H1 (cell line): ENCODE data around the gene ABHD16A. TPM values are rescaled to one million over a fixed set of nuclear protein-coding genes. Genes with fewer than 3 reads are reported as not detected.

ENCODE experiments used
- BCL11A ChIP-seq, 2 experiments: IDR thresholded peaks; one replicate each; pipeline ENCODE4 v1.6.1; 2011; ENCODE audit warnings: low read depth in 2 of 2, low read length in 2 of 2, mild to moderate bottlenecking in 2 of 2
- EGR1 ChIP-seq: IDR thresholded peaks from 2 replicates; pipeline ENCODE4 v1.6.1; 2011; ENCODE audit warnings: low read depth, low read length, borderline replicate concordance
- HDAC2 ChIP-seq, 2 experiments: fragments of 300-600 bp in 1 of 2; sonication (generic) in 1 of 2; IDR thresholded peaks; 2 replicates each; pipeline ENCODE4 v1.6.1; 2011 to 2012; ENCODE audit warnings: low read depth in 2 of 2, low read length in 2 of 2, mild to moderate bottlenecking in 2 of 2, moderate library complexity in 2 of 2, borderline replicate concordance in 1 of 2, inconsistent platforms in 1 of 2
- HDAC6 ChIP-seq: IDR thresholded peaks from one replicate; pipeline ENCODE4 v1.7.1; 2012; ENCODE audit warnings: low read depth, mild to moderate bottlenecking, inconsistent platforms, low read length, moderate library complexity
- YY1 ChIP-seq: IDR thresholded peaks from 2 replicates; pipeline ENCODE4 v1.6.1; 2011; ENCODE audit warnings: low read depth, mild to moderate bottlenecking, low read length
- polyA plus RNA-seq, 7 experiments: library from polyadenylated mRNA; depleted of rRNA in 3 of 7; stranded (reverse) in 5 of 7; unstranded in 2 of 7; fragments of >200 nt in 5 of 7; fragments of 200-250 nt in 2 of 7; gene quantifications; 1 replicate in 5 of 7; 2 replicates in 1 of 7; 4 replicates in 1 of 7; pipeline versions ENCODE4 v1.2.1 to v1.2.3, GENCODE V29; 2011 to 2013; ENCODE audit warnings: missing spikeins in 2 of 7, mixed read lengths in 2 of 7
- total RNA-seq: library from RNA; stranded (reverse); fragmentation: NEBNext Ultra II Directional; extraction: Animal tissue kit (Norgen Biotek cat#: 25700); gene quantifications from 2 replicates; pipeline ENCODE4 v1.2.1, GENCODE V29; 2021

The ABHD16A gene
- total and polyA plus RNA-seq, 2 of the 8 experiments (the other 6 are each of a cell fraction or from before 2014, with no cell fraction given): 32.9 to 40.2 TPM

GRCh38 chr6:31717499-31718222 lies 14.5 kb upstream of the ABHD16A start (continued):
- TF ChIP-seq YY1: peak; percentile 34; the same call in 1 of the 2 replicates
- 0 out of 2 replicates have a peak, but pooled peaks have one; percentile 12 for TF ChIP-seq EGR1
- TF ChIP-seq HDAC2 (IDR thresholded peaks at IDR 0.05; ENCODE audit: borderline replicate concordance in 1 of 2, low read depth in 2 of 2, low read length in 2 of 2): 0 out of 4 replicates have a peak, but pooled peaks of 1 of the 2 experiments have one; percentile 45
- no peak for TF ChIP-seq HDAC6
- no peak for TF ChIP-seq BCL11A (IDR thresholded peaks at IDR 0.05; ENCODE audit: low read depth in 2 of 2, low read length in 2 of 2)
